HepG2 (cell line): ENCODE data around the gene DNAJC5. TPM values are rescaled to one million over a fixed set of nuclear protein-coding genes. Genes with fewer than 3 reads are reported as not detected.
A peak's percentile ranks its signal among the peaks of the same experiment; 100 is the strongest.

Source experiments
- BRCA1 ChIP-seq: sonication (generic); formaldehyde crosslinking; IDR thresholded peaks from 2 replicates; pipeline ENCODE4 v1.4.0; 2020; ENCODE audit warnings: missing genetic modification reagents
- CHCHD3 ChIP-seq: sonication (generic); formaldehyde crosslinking; IDR thresholded peaks from 2 replicates; pipeline ENCODE4 v1.8.0; 2022; ENCODE audit warnings: mild to moderate bottlenecking, missing genetic modification reagents, moderate library complexity
- DMAP1 ChIP-seq: IDR thresholded peaks from 2 replicates; pipeline ENCODE4 v1.6.1; 2016
- JDP2 ChIP-seq: sonication (generic); formaldehyde crosslinking; IDR thresholded peaks from 2 replicates; pipeline ENCODE4 v1.8.1; 2022; ENCODE audit warnings: missing genetic modification reagents, borderline replicate concordance
- NR2C2 ChIP-seq: sonication (generic); formaldehyde crosslinking; IDR thresholded peaks from 2 replicates; pipeline ENCODE4 v1.4.0; 2020; ENCODE audit warnings: missing genetic modification reagents, mild to moderate bottlenecking, moderate library complexity, borderline replicate concordance
- TCF12 ChIP-seq, 2 experiments: fragments of 450-650 bp in 1 of 2; sonication (generic) in 1 of 2; formaldehyde crosslinking in 1 of 2; IDR thresholded peaks; 2 replicates each; pipeline versions ENCODE4 v1.6.1 to v1.8.0; 2017 to 2022; ENCODE audit warnings: antibody characterized with exemption in 1 of 2, mild to moderate bottlenecking in 1 of 2, missing genetic modification reagents in 1 of 2, moderate library complexity in 1 of 2
- ZFP90 ChIP-seq: sonication (generic); formaldehyde crosslinking; IDR thresholded peaks from 2 replicates; pipeline ENCODE4 v1.8.0; 2022; ENCODE audit warnings: missing genetic modification reagents, mild to moderate bottlenecking, inconsistent platforms, borderline replicate concordance
- ZNF3 ChIP-seq: IDR thresholded peaks from 2 replicates; pipeline ENCODE4 v1.7.0; 2017; ENCODE audit warnings: inconsistent platforms
- ZNF773 ChIP-seq: sonication (generic); formaldehyde crosslinking; IDR thresholded peaks from 2 replicates; pipeline ENCODE4 v1.4.0; 2020; ENCODE audit warnings: missing genetic modification reagents, borderline replicate concordance
- polyA plus RNA-seq, 8 experiments: library from polyadenylated mRNA; depleted of rRNA in 3 of 8; stranded (reverse) in 7 of 8; unstranded in 1 of 8; fragments of >200 nt; fragmentation: Illumina TruSeq in 4 of 8; extraction: Trizol in 4 of 8; gene quantifications; 2 replicates each; pipeline versions ENCODE4 v1.2.1 to v1.2.3, GENCODE V29; 2011 to 2016; ENCODE audit warnings: low read depth in 4 of 8, missing spikeins in 1 of 8, mixed read lengths in 1 of 8; ENCODE audit not compliant: insufficient read depth in 1 of 8
- total RNA-seq, 5 experiments: library from RNA; depleted of rRNA; stranded (reverse); fragments of >200 nt; fragmentation: Illumina TruSeq; extraction: Trizol; gene quantifications; 2 replicates each; pipeline ENCODE4 v1.2.3, GENCODE V29; 2016; ENCODE audit warnings: low read depth in 1 of 5
- TF ChIP-seq, protein P1 (sequence below): sonication (generic); formaldehyde crosslinking; conservative IDR thresholded peaks from 2 replicates; pipeline ENCODE4 v1.4.0; 2020; ENCODE audit warnings: missing genetic modification reagents
- TF ChIP-seq, protein P2 (sequence below): sonication (generic); formaldehyde crosslinking; IDR thresholded peaks from 2 replicates; pipeline ENCODE4 v1.5.0; 2020; ENCODE audit warnings: mild to moderate bottlenecking, missing genetic modification reagents
- TF ChIP-seq, protein P3 (sequence below): IDR thresholded peaks from 2 replicates; pipeline ENCODE4 v1.6.1; 2016; ENCODE audit warnings: missing compliant biosample characterization, missing genetic modification reagents, borderline replicate concordance
- TF ChIP-seq, protein P4 (sequence below): IDR thresholded peaks from 2 replicates; pipeline ENCODE4 v1.6.1; 2018; ENCODE audit warnings: missing genetic modification reagents
- TF ChIP-seq, protein P5 (sequence below): sonication (generic); formaldehyde crosslinking; IDR thresholded peaks from 2 replicates; pipeline ENCODE4 v1.5.0; 2020; ENCODE audit warnings: missing genetic modification reagents
- TF ChIP-seq, protein P6 (sequence below): IDR thresholded peaks from 2 replicates; pipeline ENCODE4 v1.6.1; 2016; ENCODE audit warnings: low read depth, missing genetic modification reagents, missing compliant biosample characterization

The DNAJC5 gene
- total and polyA plus RNA-seq, 2 of the 13 experiments (the other 11 are each of a cell fraction or from before 2014, with no cell fraction given) = 42.8 to 64.5 TPM

DNA sequence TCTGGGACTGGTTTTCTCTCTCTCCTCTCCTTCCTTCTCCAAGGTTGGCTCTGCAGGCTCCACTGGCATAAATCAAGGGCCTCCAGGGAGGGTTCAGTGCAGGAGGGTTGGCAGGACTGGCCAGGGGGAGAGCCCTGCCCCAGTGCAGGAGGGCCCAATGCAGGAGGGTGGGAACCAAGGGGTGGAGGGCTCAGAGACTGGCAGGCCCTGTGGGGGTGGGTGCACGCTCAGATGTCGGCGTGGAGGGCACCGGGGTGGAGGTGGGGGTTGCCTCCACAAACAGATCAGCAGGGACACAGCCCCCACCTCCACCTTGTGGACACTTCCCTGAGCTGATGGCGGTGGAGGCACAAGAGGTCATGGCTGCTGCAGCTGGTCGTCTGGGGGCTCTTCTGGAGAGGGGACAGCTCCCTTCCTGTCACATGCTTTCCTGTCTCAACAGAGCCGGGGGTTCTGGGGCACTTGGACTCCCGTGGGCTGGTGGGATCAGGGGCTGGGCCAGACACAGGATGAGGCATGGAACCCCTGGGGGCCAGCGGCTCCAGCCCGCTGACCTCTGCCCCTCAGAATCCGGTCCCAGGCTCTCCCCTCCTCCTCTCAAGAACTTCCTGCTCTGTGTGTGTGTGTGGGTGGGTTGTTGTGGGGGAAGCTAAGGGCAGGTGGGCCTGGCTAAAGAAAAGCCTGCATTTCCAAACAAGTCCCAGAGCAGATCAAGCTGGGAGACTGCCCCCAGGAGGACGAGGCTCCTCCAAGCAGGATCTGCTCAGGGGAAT is 36.3 kb upstream of the DNAJC5 start (continued):
- TF ChIP-seq, protein P1, sequence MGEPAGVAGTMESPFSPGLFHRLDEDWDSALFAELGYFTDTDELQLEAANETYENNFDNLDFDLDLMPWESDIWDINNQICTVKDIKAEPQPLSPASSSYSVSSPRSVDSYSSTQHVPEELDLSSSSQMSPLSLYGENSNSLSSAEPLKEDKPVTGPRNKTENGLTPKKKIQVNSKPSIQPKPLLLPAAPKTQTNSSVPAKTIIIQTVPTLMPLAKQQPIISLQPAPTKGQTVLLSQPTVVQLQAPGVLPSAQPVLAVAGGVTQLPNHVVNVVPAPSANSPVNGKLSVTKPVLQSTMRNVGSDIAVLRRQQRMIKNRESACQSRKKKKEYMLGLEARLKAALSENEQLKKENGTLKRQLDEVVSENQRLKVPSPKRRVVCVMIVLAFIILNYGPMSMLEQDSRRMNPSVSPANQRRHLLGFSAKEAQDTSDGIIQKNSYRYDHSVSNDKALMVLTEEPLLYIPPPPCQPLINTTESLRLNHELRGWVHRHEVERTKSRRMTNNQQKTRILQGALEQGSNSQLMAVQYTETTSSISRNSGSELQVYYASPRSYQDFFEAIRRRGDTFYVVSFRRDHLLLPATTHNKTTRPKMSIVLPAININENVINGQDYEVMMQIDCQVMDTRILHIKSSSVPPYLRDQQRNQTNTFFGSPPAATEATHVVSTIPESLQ = no peak; the same call in 1 of the 2 replicates
- TF ChIP-seq, protein P2, sequence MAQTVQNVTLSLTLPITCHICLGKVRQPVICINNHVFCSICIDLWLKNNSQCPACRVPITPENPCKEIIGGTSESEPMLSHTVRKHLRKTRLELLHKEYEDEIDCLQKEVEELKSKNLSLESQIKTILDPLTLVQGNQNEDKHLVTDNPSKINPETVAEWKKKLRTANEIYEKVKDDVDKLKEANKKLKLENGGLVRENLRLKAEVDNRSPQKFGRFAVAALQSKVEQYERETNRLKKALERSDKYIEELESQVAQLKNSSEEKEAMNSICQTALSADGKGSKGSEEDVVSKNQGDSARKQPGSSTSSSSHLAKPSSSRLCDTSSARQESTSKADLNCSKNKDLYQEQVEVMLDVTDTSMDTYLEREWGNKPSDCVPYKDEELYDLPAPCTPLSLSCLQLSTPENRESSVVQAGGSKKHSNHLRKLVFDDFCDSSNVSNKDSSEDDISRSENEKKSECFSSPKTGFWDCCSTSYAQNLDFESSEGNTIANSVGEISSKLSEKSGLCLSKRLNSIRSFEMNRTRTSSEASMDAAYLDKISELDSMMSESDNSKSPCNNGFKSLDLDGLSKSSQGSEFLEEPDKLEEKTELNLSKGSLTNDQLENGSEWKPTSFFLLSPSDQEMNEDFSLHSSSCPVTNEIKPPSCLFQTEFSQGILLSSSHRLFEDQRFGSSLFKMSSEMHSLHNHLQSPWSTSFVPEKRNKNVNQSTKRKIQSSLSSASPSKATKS (CRISPR knock-in tag) = no peak
- TF ChIP-seq BRCA1 = peak; percentile 78; the same call in 1 of the 2 replicates
- TF ChIP-seq ZNF3 (CRISPR knock-in tag) = no peak
- TF ChIP-seq, protein P3, sequence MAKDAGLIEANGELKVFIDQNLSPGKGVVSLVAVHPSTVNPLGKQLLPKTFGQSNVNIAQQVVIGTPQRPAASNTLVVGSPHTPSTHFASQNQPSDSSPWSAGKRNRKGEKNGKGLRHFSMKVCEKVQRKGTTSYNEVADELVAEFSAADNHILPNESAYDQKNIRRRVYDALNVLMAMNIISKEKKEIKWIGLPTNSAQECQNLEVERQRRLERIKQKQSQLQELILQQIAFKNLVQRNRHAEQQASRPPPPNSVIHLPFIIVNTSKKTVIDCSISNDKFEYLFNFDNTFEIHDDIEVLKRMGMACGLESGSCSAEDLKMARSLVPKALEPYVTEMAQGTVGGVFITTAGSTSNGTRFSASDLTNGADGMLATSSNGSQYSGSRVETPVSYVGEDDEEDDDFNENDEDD (CRISPR knock-in tag) = peak; percentile 61; the same call in 1 of the 2 replicates
- TF ChIP-seq, protein P4, sequence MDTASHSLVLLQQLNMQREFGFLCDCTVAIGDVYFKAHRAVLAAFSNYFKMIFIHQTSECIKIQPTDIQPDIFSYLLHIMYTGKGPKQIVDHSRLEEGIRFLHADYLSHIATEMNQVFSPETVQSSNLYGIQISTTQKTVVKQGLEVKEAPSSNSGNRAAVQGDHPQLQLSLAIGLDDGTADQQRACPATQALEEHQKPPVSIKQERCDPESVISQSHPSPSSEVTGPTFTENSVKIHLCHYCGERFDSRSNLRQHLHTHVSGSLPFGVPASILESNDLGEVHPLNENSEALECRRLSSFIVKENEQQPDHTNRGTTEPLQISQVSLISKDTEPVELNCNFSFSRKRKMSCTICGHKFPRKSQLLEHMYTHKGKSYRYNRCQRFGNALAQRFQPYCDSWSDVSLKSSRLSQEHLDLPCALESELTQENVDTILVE (CRISPR knock-in tag) = peak; percentile 50
- TF ChIP-seq JDP2 (CRISPR knock-in tag) = no peak
- TF ChIP-seq, protein P5, sequence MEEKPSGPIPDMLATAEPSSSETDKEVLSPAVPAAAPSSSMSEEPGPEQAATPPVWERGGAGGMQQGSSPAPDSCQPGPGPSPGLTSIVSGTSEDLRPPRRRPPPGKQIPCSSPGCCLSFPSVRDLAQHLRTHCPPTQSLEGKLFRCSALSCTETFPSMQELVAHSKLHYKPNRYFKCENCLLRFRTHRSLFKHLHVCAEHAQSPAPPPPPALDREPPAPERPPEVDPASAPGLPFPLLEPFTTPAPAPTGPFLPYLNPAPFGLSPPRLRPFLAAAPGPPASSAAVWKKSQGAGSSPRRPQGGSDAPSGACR (CRISPR knock-in tag) = peak; percentile 63; the same call in 1 of the 2 replicates
- peak; percentile 61; the same call in 1 of the 2 replicates for TF ChIP-seq DMAP1 (CRISPR knock-in tag)
- TF ChIP-seq, protein P6, sequence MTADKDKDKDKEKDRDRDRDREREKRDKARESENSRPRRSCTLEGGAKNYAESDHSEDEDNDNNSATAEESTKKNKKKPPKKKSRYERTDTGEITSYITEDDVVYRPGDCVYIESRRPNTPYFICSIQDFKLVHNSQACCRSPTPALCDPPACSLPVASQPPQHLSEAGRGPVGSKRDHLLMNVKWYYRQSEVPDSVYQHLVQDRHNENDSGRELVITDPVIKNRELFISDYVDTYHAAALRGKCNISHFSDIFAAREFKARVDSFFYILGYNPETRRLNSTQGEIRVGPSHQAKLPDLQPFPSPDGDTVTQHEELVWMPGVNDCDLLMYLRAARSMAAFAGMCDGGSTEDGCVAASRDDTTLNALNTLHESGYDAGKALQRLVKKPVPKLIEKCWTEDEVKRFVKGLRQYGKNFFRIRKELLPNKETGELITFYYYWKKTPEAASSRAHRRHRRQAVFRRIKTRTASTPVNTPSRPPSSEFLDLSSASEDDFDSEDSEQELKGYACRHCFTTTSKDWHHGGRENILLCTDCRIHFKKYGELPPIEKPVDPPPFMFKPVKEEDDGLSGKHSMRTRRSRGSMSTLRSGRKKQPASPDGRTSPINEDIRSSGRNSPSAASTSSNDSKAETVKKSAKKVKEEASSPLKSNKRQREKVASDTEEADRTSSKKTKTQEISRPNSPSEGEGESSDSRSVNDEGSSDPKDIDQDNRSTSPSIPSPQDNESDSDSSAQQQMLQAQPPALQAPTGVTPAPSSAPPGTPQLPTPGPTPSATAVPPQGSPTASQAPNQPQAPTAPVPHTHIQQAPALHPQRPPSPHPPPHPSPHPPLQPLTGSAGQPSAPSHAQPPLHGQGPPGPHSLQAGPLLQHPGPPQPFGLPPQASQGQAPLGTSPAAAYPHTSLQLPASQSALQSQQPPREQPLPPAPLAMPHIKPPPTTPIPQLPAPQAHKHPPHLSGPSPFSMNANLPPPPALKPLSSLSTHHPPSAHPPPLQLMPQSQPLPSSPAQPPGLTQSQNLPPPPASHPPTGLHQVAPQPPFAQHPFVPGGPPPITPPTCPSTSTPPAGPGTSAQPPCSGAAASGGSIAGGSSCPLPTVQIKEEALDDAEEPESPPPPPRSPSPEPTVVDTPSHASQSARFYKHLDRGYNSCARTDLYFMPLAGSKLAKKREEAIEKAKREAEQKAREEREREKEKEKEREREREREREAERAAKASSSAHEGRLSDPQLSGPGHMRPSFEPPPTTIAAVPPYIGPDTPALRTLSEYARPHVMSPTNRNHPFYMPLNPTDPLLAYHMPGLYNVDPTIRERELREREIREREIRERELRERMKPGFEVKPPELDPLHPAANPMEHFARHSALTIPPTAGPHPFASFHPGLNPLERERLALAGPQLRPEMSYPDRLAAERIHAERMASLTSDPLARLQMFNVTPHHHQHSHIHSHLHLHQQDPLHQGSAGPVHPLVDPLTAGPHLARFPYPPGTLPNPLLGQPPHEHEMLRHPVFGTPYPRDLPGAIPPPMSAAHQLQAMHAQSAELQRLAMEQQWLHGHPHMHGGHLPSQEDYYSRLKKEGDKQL (CRISPR knock-in tag) = no peak
- no peak for TF ChIP-seq ZNF773 (CRISPR knock-in tag)
- no peak for TF ChIP-seq ZFP90
- peak; percentile 48; the same call in 1 of the 2 replicates for TF ChIP-seq CHCHD3
- TF ChIP-seq NR2C2 = peak; percentile 87
- TF ChIP-seq TCF12 (IDR thresholded peaks at IDR 0.05) = no peak
- TF ChIP-seq TCF12 (CRISPR knock-in tag; IDR thresholded peaks at IDR 0.05) = no peak
